K562 (cell line): ENCODE measurements around the gene ZNF655.

ENCODE experiments used
- BCL6 ChIP-seq: fragments of 250-450 bp; sonication (Bioruptor Pico); IDR thresholded peaks from 2 replicates; pipeline ENCODE4 v1.4.0; 2020
- CCAR2 ChIP-seq: fragments of 200-400 bp; formaldehyde crosslinking; IDR thresholded peaks from 2 replicates; pipeline ENCODE4 v1.6.1; 2017; ENCODE audit warnings: mild to moderate bottlenecking, low read depth, low read length
- CEBPB ChIP-seq: fragments of 450-650 bp; IDR thresholded peaks from 2 replicates; pipeline ENCODE4 v1.6.1; 2016; ENCODE audit warnings: missing genetic modification characterization, missing compliant biosample characterization
- CTCF ChIP-seq, 3 experiments: IDR thresholded peaks in 2 of 3; conservative IDR thresholded peaks in 1 of 3; 2 replicates each; pipeline ENCODE4 v1.5.1; 2011 to 2012; ENCODE audit warnings: low read length in 3 of 3, mild to moderate bottlenecking in 3 of 3, control low read depth in 2 of 3, improper control_type of control experiment in 1 of 3, inconsistent platforms in 1 of 3, low read depth in 1 of 3, mixed read lengths in 1 of 3, moderate library complexity in 1 of 3; ENCODE audit not compliant: insufficient read depth in 2 of 3
- FOSL1 ChIP-seq: fragments of 200-800 bp; sonication (Bioruptor generic); conservative IDR thresholded peaks from 2 replicates; pipeline ENCODE4 v1.6.1; 2016; ENCODE audit warnings: missing genetic modification characterization, missing compliant biosample characterization
- L3MBTL2 ChIP-seq: fragments of 450-650 bp; IDR thresholded peaks from 2 replicates; pipeline ENCODE4 v1.6.1; 2016; ENCODE audit warnings: mild to moderate bottlenecking, moderate library complexity
- POLR2A ChIP-seq: fragments of 450-650 bp; conservative IDR thresholded peaks from 2 replicates; pipeline ENCODE4 v1.6.1; 2016
- PYGO2 ChIP-seq: fragments of 450-650 bp; IDR thresholded peaks from 2 replicates; pipeline ENCODE4 v1.6.1; 2016; ENCODE audit warnings: mild to moderate bottlenecking, missing genetic modification characterization, moderate library complexity, missing compliant biosample characterization
- TCF15 ChIP-seq: fragments of 250-450 bp; sonication (Bioruptor Pico); IDR thresholded peaks from 2 replicates; pipeline ENCODE4 v1.8.0; 2022; ENCODE audit warnings: moderate library complexity, mild to moderate bottlenecking, inconsistent platforms
- USF1 ChIP-seq: sonication (generic); formaldehyde crosslinking; IDR thresholded peaks from 2 replicates; pipeline ENCODE4 v1.9.0; 2022; ENCODE audit warnings: mild to moderate bottlenecking, missing genetic modification reagents
- ZNF146 ChIP-seq: IDR thresholded peaks from one replicate; pipeline ENCODE4 v1.6.1; 2018; ENCODE audit warnings: missing compliant biosample characterization; ENCODE audit not compliant: unreplicated experiment

GRCh38 chr7:99561737-99562051 is 3.3 kb downstream of the ZNF655 start:
- TF ChIP-seq CEBPB (tag) (no peak), PYGO2 (tag) (no peak), ZNF146 (CRISPR knock-in tag) (no peak), CTCF (IDR thresholded peaks at IDR 0.05 in 2 of 3, conservative IDR thresholded peaks at IDR 0.05 in 1 of 3; ENCODE audit: insufficient read depth in 2 of 3, low read depth in 1 of 3, low read length in 3 of 3) (no peak), L3MBTL2 (no peak), FOSL1 (no peak), TCF15 (CRISPR knock-in tag) (no peak), USF1 (no peak), POLR2A (no peak), BCL6 (no peak), CCAR2 (no peak)
